GM21367 (cell line): ENCODE data around the gene TXNRD1.
"Not testable (repeated sequence)": the region's sequence is repeated elsewhere in the genome, so short reads cannot be mapped to it uniquely, and the experiment has no call there.

Experiments
- ATAC-seq: cut with Tn5 transposase; IDR thresholded peaks from one replicate; pipeline ENCODE4 v1.9.1; 2021; ENCODE audit not compliant: unreplicated experiment

TXNRD1 gene

GRCh38 chr12:104360983-104361707, 145.6 kb downstream of the TXNRD1 start:
- no peak for ATAC-seq

GRCh38 chr12:104365921-104366410, 150.4 kb downstream of the TXNRD1 start:
- ATAC-seq: no peak

- no peak for ATAC-seq
Measured at GRCh38 chr12:104369708-104370107, 154.1 kb downstream of the TXNRD1 start.

GRCh38 chr12:104371043-104371870, 155.7 kb downstream of the TXNRD1 start:
- no peak for ATAC-seq

GRCh38 chr12:104372061-104372720, 156.6 kb downstream of the TXNRD1 start:
- no peak for ATAC-seq

GRCh38 chr12:104372721-104373335, 157.2 kb downstream of the TXNRD1 start:
- no peak for ATAC-seq

GRCh38 chr12:104374071-104374470, 158.5 kb downstream of the TXNRD1 start:
- ATAC-seq: no peak

GRCh38 chr12:104374806-104375205, 159.2 kb downstream of the TXNRD1 start:
- no peak for ATAC-seq

- no peak for ATAC-seq
Measured at GRCh38 chr12:104375775-104376174, 160.2 kb downstream of the TXNRD1 start.

- ATAC-seq: no peak
Measured at GRCh38 chr12:104376650-104377513, 161.3 kb downstream of the TXNRD1 start.

- no peak for ATAC-seq
Measured at GRCh38 chr12:104377514-104377812, 161.9 kb downstream of the TXNRD1 start.

GRCh38 chr12:104378427-104378826, 162.8 kb downstream of the TXNRD1 start:
- ATAC-seq: no peak

- no peak for ATAC-seq
Measured at GRCh38 chr12:104381341-104381730, 165.8 kb downstream of the TXNRD1 start.

- ATAC-seq: no peak
Measured at GRCh38 chr12:104381731-104382480, 166.3 kb downstream of the TXNRD1 start.

- no peak for ATAC-seq
Measured at GRCh38 chr12:104384141-104384880, 168.7 kb downstream of the TXNRD1 start.

- no peak for ATAC-seq
Measured at GRCh38 chr12:104385510-104385909, 169.9 kb downstream of the TXNRD1 start.

- ATAC-seq: no peak
Measured at GRCh38 chr12:104386461-104386860, 170.9 kb downstream of the TXNRD1 start.

GRCh38 chr12:104387190-104387589, 171.6 kb downstream of the TXNRD1 start:
- no peak for ATAC-seq

- not testable (repeated sequence) for ATAC-seq
Measured at GRCh38 chr12:104394086-104394485, 178.5 kb downstream of the TXNRD1 start.
